Spleen (tissue), 11 donors: ENCODE data around the gene TRMT61A. TPM values are rescaled to one million over a fixed set of nuclear protein-coding genes. Genes with fewer than 3 reads are reported as not detected.

Experiments
- DNase-seq: peaks from one replicate; pipeline ENCODE4 v3.0.0-alpha.2; 2020
- H3K27ac ChIP-seq, 8 donors: fragments of 200-600 bp; sonication (generic) in 7 of 8; 1 replicate in 4 of 8; 2 replicates in 4 of 8; pipeline versions ENCODE4 v1.5.0 to v1.8.0; 2016 to 2021; ENCODE audit warnings: inconsistent platforms in 4 of 8, mild to moderate bottlenecking in 4 of 8, moderate library complexity in 1 of 8
- H3K27me3 ChIP-seq, 7 donors: fragments of 200-600 bp; sonication (generic) in 6 of 7; replicated peaks in 1 of 7; 1 replicate in 4 of 7; 2 replicates in 3 of 7; pipeline versions ENCODE4 v1.5.0 to v1.8.0; 2016 to 2021; ENCODE audit warnings: inconsistent platforms in 3 of 7, mild to moderate bottlenecking in 1 of 7
- H3K36me3 ChIP-seq, 6 donors: fragments of 200-600 bp; sonication (generic) in 5 of 6; 1 replicate in 4 of 6; 2 replicates in 2 of 6; pipeline versions ENCODE4 v1.5.0 to v1.8.0; 2016 to 2021; ENCODE audit warnings: inconsistent platforms in 2 of 6
- H3K4me1 ChIP-seq, 6 donors: fragments of 200-600 bp; sonication (generic) in 5 of 6; 1 replicate in 3 of 6; 2 replicates in 3 of 6; pipeline versions ENCODE4 v1.5.0 to v1.8.0; 2016 to 2021; ENCODE audit warnings: inconsistent platforms in 3 of 6
- H3K4me3 ChIP-seq, 8 donors: fragments of 200-600 bp; sonication (generic) in 7 of 8; 1 replicate in 4 of 8; 2 replicates in 4 of 8; pipeline versions ENCODE4 v1.5.0 to v1.8.0; 2016 to 2021; ENCODE audit warnings: inconsistent platforms in 4 of 8, mild to moderate bottlenecking in 4 of 8, moderate library complexity in 2 of 8
- H3K9me3 ChIP-seq, 8 donors: fragments of 200-600 bp; sonication (generic) in 7 of 8; 1 replicate in 4 of 8; 2 replicates in 4 of 8; pipeline versions ENCODE4 v1.5.0 to v1.8.0; 2016 to 2021; ENCODE audit warnings: inconsistent platforms in 4 of 8
- POLR2A ChIP-seq, 3 donors: fragments of 450-650 bp; IDR thresholded peaks; one replicate each; pipeline ENCODE4 v1.5.1; 2017; ENCODE audit warnings: antibody characterized with exemption in 3 of 3, mild to moderate bottlenecking in 1 of 3
- POLR2AphosphoS5 ChIP-seq, 3 donors: sonication (generic); formaldehyde crosslinking; IDR thresholded peaks; one replicate each; pipeline ENCODE4 v1.5.1; 2017; ENCODE audit warnings: antibody characterized with exemption in 3 of 3
- WGBS, 5 donors: extraction: QIAGEN DNeasy Blood & Tissue Kit in 3 of 5; methylation state at CpG; one replicate each; pipeline versions ENCODE4 v1.1.5 to v1.1.7; 2013 to 2018; 5-methylcytosine and 5-hydroxymethylcytosine counted together
- intact Hi-C: fragments of 100-400 bp; cut with DNase I; formaldehyde crosslinking; loops from one replicate; pipeline ENCODE4 v1.15.0; 2023; ENCODE audit warnings: low total_unique reads
- polyA plus RNA-seq, 3 donors: library from polyadenylated mRNA; stranded (reverse); fragments of 200-250 nt; gene quantifications; one replicate each; pipeline ENCODE4 v1.2.1, GENCODE V29; 2013
- total RNA-seq, 7 donors: library from RNA; depleted of rRNA in 3 of 7; stranded (reverse); fragments of >200 nt in 3 of 7; fragmentation: NEBNext Ultra II Directional in 4 of 7; extraction: Animal tissue kit (Norgen Biotek cat#: 25700) in 4 of 7; gene quantifications; one replicate each; pipeline versions ENCODE4 v1.1.0 to v1.2.1, GENCODE V29; 2016 to 2021
- TF ChIP-seq, protein P1 (sequence below), 11 experiments: fragments of 200-600 bp in 7 of 11; fragments of 450-650 bp in 4 of 11; sonication (generic) in 4 of 11; IDR thresholded peaks in 8 of 11; conservative IDR thresholded peaks in 3 of 11; 1 replicate in 7 of 11; 2 replicates in 4 of 11; pipeline versions ENCODE4 v1.4.0 to v1.8.0; 2016 to 2021; ENCODE audit warnings: antibody characterized with exemption in 11 of 11, inconsistent platforms in 4 of 11, mild to moderate bottlenecking in 1 of 11
- donor health status: healthy with polysubstance abuse.
- donor health status: DM: no; HTN: no; CAD: no; lungs with moderate emphysema.
- donor health status: DM: no; HTN: no; CAD: no.
- donor health status: Bipolar disorder and iron deficiency.
- donor health status: healthy.
- donor health status: DM: no; HTN: no; CAD: no.
- donor health status: DM: yes; HTN: yes; CAD: no.

Gene TRMT61A
- total and polyA plus RNA-seq, 10 donors = 8.0 to 14.2 (median 9.5) TPM

DNA sequence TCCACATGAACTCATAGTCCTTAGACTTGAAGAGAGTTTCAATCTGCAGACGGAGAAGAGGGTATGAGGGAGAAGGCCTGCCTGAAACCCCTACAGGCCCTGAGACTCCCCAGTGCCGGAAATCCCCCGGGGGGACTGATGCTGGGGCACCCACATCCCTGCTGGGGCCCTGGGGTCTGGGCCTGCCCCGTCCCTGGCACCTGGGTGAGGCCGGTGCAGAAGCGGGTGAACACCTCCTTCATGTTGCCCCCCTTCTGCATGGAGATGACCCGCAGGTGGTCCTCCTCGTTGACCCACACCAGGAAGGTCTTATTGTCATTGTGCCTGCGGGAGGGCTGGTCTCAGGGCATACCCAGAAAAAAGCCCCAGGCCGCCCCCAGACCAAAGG lies 8.7 kb upstream of the TRMT61A start:
- H3K36me3 ChIP-seq = no peaks in the 10 kb centered on the region
- intact Hi-C loops = no loop called here
- peaks cover 0 to 55% (median 24%) of the 10 kb centered on the region in 7 donors for H3K27me3 ChIP-seq
- TF ChIP-seq, protein P1, sequence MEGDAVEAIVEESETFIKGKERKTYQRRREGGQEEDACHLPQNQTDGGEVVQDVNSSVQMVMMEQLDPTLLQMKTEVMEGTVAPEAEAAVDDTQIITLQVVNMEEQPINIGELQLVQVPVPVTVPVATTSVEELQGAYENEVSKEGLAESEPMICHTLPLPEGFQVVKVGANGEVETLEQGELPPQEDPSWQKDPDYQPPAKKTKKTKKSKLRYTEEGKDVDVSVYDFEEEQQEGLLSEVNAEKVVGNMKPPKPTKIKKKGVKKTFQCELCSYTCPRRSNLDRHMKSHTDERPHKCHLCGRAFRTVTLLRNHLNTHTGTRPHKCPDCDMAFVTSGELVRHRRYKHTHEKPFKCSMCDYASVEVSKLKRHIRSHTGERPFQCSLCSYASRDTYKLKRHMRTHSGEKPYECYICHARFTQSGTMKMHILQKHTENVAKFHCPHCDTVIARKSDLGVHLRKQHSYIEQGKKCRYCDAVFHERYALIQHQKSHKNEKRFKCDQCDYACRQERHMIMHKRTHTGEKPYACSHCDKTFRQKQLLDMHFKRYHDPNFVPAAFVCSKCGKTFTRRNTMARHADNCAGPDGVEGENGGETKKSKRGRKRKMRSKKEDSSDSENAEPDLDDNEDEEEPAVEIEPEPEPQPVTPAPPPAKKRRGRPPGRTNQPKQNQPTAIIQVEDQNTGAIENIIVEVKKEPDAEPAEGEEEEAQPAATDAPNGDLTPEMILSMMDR (IDR thresholded peaks at IDR 0.05 in 8 of 11, conservative IDR thresholded peaks at IDR 0.05 in 3 of 11) = no peak
- TF ChIP-seq POLR2AphosphoS5 (IDR thresholded peaks at IDR 0.05) (no peak), POLR2A (IDR thresholded peaks at IDR 0.05) (no peak)
- peak; percentile 77 for DNase-seq
- peaks cover 28 to 59% (median 55%) of the 10 kb centered on the region in 6 donors for H3K4me1 ChIP-seq
- peak overlapping the region in 7 of 8 donors; percentile 35 to 78 (median 61) for H3K4me3 ChIP-seq
- H3K27ac ChIP-seq = peak overlapping the region in 2 of 8 donors; percentile 42 to 66
- no peaks in the 10 kb centered on the region for H3K9me3 ChIP-seq
- 53 to 82% (median 65%) methylated on average over 3 to 10 of the region's 10 CpGs for WGBS, 5 donors

- intact Hi-C loops = no loop called here
- Histone ChIP-seq H3K9me3 (no peaks in the 10 kb centered on the region), H3K4me3 (peak overlapping the region; percentile 35 to 78 (median 60)), H3K36me3 (no peaks in the 10 kb centered on the region), H3K4me1 (peaks cover 28 to 61% (median 55%) of the 10 kb centered on the region in 6 donors), H3K27ac (peak overlapping the region in 4 of 8 donors; percentile 15 to 66 (median 35)), H3K27me3 (peaks cover 0 to 55% (median 24%) of the 10 kb centered on the region in 7 donors)
- WGBS, 5 donors = 0 to 7% (median 1%) methylated on average over 13 to 66 of the region's 66 CpGs
- TF ChIP-seq POLR2A (IDR thresholded peaks at IDR 0.05) = no peak
- TF ChIP-seq, protein P1 (IDR thresholded peaks at IDR 0.05 in 8 of 11, conservative IDR thresholded peaks at IDR 0.05 in 3 of 11) = peak; percentile 26 to 76 (median 61)
- peak; percentile 72 to 82 (median 73) for TF ChIP-seq POLR2AphosphoS5 (IDR thresholded peaks at IDR 0.05)
- peak; percentile 92 for DNase-seq
These were observed 8.1 kb upstream of the TRMT61A start for GRCh38 chr14:103520657-103521437.

GRCh38 chr14:103521438-103521950 lies 7.5 kb upstream of the TRMT61A start:
- Histone ChIP-seq H3K36me3 (no peaks in the 10 kb centered on the region), H3K4me1 (peaks cover 28 to 67% (median 60%) of the 10 kb centered on the region in 6 donors), H3K27ac (peak overlapping the region in 4 of 8 donors; percentile 15 to 66 (median 35)), H3K27me3 (peaks cover 0 to 55% (median 24%) of the 10 kb centered on the region in 7 donors), H3K4me3 (peak overlapping the region; percentile 35 to 78 (median 60)), H3K9me3 (no peaks in the 10 kb centered on the region)
- no peak for TF ChIP-seq POLR2AphosphoS5 (IDR thresholded peaks at IDR 0.05)
- TF ChIP-seq, protein P1 (IDR thresholded peaks at IDR 0.05 in 8 of 11, conservative IDR thresholded peaks at IDR 0.05 in 3 of 11) = no peak
- no peak for TF ChIP-seq POLR2A (IDR thresholded peaks at IDR 0.05)
- peak; percentile 78 for DNase-seq
- 1% methylated on average over 17 to 77 of the region's 77 CpGs for WGBS, 5 donors
- intact Hi-C loops = no loop called here
